KMS-11 (cell line): Measurements from ENCODE around the gene KCNQ2.

Experiments used
- H2AFZ ChIP-seq: fragments of 200-600 bp; sonication (generic); 2 replicates; pipeline ENCODE4 v1.6.1; 2016; ENCODE audit warnings: antibody characterized with exemption, mixed run types, low read depth
- H3K27ac ChIP-seq: fragments of 200-600 bp; sonication (generic); 2 replicates; pipeline ENCODE4 v1.6.1; 2016; ENCODE audit warnings: mild to moderate bottlenecking, mixed run types
- H3K27me3 ChIP-seq: fragments of 200-600 bp; sonication (generic); 2 replicates; pipeline ENCODE4 v1.6.1; 2017; ENCODE audit warnings: mild to moderate bottlenecking, low read depth, mixed run types, moderate library complexity; ENCODE audit not compliant: insufficient read depth
- H3K36me3 ChIP-seq: fragments of 200-600 bp; sonication (generic); 2 replicates; pipeline ENCODE4 v1.6.1; 2017; ENCODE audit warnings: mild to moderate bottlenecking, mixed run types; ENCODE audit not compliant: insufficient read depth
- H3K4me1 ChIP-seq: fragments of 200-600 bp; sonication (generic); 2 replicates; pipeline ENCODE4 v1.6.1; 2016; ENCODE audit warnings: mild to moderate bottlenecking, low read depth, mixed run types; ENCODE audit not compliant: poor library complexity, severe bottlenecking
- H3K4me2 ChIP-seq: fragments of 200-600 bp; sonication (generic); 2 replicates; pipeline ENCODE4 v1.7.0; 2016; ENCODE audit warnings: mild to moderate bottlenecking, mixed run types
- H3K4me3 ChIP-seq: fragments of 200-600 bp; sonication (generic); IDR thresholded peaks from 2 replicates; pipeline ENCODE4 v1.6.1; 2017; ENCODE audit warnings: low read depth, low read length, mixed read lengths; ENCODE audit not compliant: insufficient read depth
- H3K79me2 ChIP-seq: fragments of 200-600 bp; sonication (generic); 2 replicates; pipeline ENCODE4 v1.6.1; 2016; ENCODE audit warnings: low read depth, mixed run types; ENCODE audit not compliant: insufficient read depth
- H3K9ac ChIP-seq: fragments of 200-600 bp; sonication (generic); 2 replicates; pipeline ENCODE4 v1.6.1; 2016; ENCODE audit warnings: mild to moderate bottlenecking, mixed run types
- H4K20me1 ChIP-seq: fragments of 200-600 bp; sonication (generic); 2 replicates; pipeline ENCODE4 v1.6.1; 2016; ENCODE audit warnings: mild to moderate bottlenecking, mixed run types; ENCODE audit not compliant: insufficient read depth
- TF ChIP-seq, protein P1 (sequence below): fragments of 200-600 bp; sonication (generic); conservative IDR thresholded peaks from 2 replicates; pipeline ENCODE4 v1.6.1; 2017; ENCODE audit warnings: low read depth, mild to moderate bottlenecking, antibody characterized with exemption, low read length, moderate library complexity, mixed read lengths

Gene KCNQ2

DNA sequence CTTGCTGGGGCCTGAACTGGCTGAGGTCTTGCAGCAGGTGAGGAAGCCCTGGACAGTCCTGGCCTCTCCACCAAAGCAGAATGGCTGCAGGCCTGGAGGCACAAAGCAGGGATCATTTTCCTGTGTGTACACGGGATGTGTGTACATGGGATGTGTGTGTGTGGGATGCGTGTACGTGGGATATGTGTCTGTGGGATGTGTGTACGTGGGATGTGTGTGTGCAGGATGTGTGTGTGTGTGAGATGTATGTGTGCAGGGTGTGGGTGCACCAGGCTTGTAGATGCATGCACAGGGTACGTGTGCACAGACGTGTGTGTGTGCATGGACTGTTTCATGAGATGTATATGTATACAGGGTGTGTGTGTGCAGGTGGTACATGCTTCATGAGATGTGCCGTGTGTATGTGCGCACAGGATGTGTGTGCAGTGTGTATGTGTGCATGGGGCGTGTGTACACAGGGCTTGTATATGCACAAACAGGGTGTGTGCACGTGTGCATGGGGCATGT, 103.4 kb downstream of the KCNQ2 start:
- H3K27ac ChIP-seq, result no peak overlapping the region
- no peak overlapping the region for H3K9ac ChIP-seq
- H3K4me3 ChIP-seq, result no peak overlapping the region
- H3K4me2 ChIP-seq, result no peak overlapping the region
- no peak overlapping the region for H2AFZ ChIP-seq
- H4K20me1 ChIP-seq, result no peaks in the 10 kb centered on the region
- no peaks in the 10 kb centered on the region for H3K36me3 ChIP-seq
- H3K79me2 ChIP-seq, result no peaks in the 10 kb centered on the region
- H3K4me1 ChIP-seq, result no peaks in the 10 kb centered on the region
- TF ChIP-seq, protein P1, sequence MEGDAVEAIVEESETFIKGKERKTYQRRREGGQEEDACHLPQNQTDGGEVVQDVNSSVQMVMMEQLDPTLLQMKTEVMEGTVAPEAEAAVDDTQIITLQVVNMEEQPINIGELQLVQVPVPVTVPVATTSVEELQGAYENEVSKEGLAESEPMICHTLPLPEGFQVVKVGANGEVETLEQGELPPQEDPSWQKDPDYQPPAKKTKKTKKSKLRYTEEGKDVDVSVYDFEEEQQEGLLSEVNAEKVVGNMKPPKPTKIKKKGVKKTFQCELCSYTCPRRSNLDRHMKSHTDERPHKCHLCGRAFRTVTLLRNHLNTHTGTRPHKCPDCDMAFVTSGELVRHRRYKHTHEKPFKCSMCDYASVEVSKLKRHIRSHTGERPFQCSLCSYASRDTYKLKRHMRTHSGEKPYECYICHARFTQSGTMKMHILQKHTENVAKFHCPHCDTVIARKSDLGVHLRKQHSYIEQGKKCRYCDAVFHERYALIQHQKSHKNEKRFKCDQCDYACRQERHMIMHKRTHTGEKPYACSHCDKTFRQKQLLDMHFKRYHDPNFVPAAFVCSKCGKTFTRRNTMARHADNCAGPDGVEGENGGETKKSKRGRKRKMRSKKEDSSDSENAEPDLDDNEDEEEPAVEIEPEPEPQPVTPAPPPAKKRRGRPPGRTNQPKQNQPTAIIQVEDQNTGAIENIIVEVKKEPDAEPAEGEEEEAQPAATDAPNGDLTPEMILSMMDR, result no peak
- H3K27me3 ChIP-seq, result peaks cover 93% of the 10 kb centered on the region

DNA sequence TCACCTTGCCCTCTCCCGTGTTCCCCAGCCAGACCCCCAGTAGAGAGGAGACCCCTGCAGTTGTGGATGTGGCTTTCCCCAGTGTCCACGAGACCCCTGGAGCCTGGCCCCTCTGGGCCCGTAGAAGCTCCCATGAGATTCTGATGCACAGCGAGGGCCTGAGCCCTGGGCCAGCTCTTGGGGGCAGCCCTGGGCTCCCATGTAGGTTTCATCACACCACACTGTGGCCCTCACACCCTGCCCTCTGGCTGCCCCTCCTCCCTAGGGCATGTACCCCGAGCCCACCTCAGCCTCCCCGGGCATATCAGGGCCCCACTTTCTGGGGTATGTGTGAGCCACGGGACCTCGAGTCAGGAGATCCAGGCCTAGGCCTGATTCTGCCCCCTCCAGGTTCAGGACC, 104.3 kb downstream of the KCNQ2 start:
- TF ChIP-seq, protein P1, result no peak

DNA sequence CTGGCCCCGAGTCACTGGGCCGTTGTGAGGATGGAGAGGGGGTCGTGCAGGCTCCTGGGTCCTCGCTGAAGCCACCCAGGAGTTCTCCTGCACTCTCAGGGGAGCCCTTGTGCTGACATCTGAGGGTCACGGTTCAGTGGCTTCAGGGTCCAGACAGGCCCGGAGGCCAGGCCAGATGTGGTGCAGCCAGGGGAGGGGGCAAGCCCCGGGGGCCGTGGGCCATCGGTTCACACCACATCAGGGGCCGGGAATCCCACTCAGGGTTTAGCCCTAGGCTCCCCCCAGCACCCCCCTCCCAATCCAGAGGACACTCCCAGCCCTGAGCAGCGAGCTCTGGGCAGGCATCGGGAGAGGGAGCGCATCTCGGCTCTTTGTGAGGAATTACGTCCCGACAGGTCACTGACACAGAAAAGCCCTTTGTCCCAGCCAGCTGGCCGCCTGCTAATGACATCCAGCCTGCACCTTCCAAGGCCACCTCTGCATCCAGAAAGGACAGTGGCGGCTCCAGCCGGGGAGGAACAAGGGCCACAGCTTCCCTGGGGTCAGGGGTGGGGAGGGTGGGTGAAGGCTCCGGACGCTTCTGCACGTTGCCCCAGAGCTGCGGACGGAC, 104.9 kb downstream of the KCNQ2 start:
- Histone ChIP-seq H3K27ac (no peak overlapping the region), H3K79me2 (no peaks in the 10 kb centered on the region), H4K20me1 (no peaks in the 10 kb centered on the region), H3K27me3 (peaks cover 93% of the 10 kb centered on the region), H3K4me3 (no peak overlapping the region), H3K9ac (no peak overlapping the region), H3K36me3 (no peaks in the 10 kb centered on the region), H2AFZ (no peak overlapping the region), H3K4me1 (no peaks in the 10 kb centered on the region), H3K4me2 (no peak overlapping the region)
- TF ChIP-seq, protein P1, result no peak

More for the DNA sequence above, 104.3 kb downstream of the KCNQ2 start:
- Histone ChIP-seq H3K4me2 (no peak overlapping the region), H4K20me1 (no peaks in the 10 kb centered on the region), H3K4me1 (no peaks in the 10 kb centered on the region), H3K27me3 (peaks cover 93% of the 10 kb centered on the region), H3K79me2 (no peaks in the 10 kb centered on the region), H2AFZ (no peak overlapping the region), H3K4me3 (no peak overlapping the region), H3K36me3 (no peaks in the 10 kb centered on the region), H3K9ac (no peak overlapping the region), H3K27ac (no peak overlapping the region)

DNA sequence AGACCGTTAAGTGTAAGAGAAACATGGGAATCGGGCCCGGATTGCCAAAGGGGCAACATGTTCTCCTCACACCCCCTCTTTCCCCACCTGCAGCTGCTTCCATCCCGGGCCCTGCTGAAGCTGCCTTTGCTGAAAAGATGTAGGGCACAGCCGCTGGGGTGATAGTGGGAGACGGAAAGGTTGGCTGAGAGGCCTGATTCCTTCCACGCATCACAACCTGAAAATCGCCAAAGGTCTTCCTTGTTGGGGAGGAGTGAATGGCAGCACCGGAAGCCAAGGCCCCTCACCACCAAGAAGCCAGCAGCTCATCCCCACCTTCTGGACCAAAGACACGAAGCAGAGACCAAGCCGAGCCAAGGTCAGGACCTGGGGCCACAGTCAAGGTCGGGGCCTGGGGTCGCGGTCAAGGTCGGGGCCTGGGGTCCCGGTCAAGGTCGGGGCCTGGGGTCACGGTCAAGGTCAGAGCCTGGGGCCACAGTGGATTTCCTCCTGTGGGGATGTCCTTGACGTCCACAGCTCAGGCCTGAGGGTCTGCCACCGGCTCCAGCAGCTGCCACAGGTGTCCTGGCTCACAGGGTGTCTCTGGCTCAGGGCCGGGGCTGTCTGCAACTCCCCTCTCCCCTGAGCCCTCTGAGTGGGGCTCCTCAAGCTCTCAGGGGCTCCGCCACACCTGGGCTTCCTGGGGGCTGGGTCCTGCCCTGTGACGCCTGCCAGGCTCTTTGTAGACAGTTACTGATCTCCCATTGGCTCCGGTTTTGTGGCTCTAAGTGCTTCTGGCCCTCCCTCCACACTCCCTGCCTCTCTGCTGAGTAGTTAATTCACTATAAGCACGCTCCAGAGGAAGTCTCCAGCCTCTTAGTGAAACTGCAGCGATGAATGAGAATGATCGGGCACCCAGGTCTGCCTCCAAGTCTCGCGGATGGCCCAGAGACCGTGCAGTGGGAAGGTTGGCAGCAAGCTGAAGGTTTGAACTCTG, 105.8 kb downstream of the KCNQ2 start:
- H3K4me2 ChIP-seq, result no peak overlapping the region
- H3K27ac ChIP-seq, result no peak overlapping the region
- H3K36me3 ChIP-seq, result no peaks in the 10 kb centered on the region
- TF ChIP-seq, protein P1, result no peak
- H3K4me3 ChIP-seq, result no peak overlapping the region
- no peaks in the 10 kb centered on the region for H3K4me1 ChIP-seq
- H4K20me1 ChIP-seq, result no peaks in the 10 kb centered on the region
- no peak overlapping the region for H2AFZ ChIP-seq
- peaks cover 94% of the 10 kb centered on the region for H3K27me3 ChIP-seq
- no peak overlapping the region for H3K9ac ChIP-seq
- H3K79me2 ChIP-seq, result no peaks in the 10 kb centered on the region
